HG02678 (cell line): ENCODE measurements around the gene DLEC1.
"Not testable (repeated sequence)": the region's sequence is repeated elsewhere in the genome, so short reads cannot be mapped to it uniquely, and the experiment has no call there.

ENCODE experiments used
- ATAC-seq: cut with Tn5 transposase; IDR thresholded peaks from one replicate; pipeline ENCODE4 v1.9.1; 2021; ENCODE audit warnings: mild to moderate bottlenecking, moderate library complexity; ENCODE audit not compliant: unreplicated experiment

The DLEC1 gene

DNA sequence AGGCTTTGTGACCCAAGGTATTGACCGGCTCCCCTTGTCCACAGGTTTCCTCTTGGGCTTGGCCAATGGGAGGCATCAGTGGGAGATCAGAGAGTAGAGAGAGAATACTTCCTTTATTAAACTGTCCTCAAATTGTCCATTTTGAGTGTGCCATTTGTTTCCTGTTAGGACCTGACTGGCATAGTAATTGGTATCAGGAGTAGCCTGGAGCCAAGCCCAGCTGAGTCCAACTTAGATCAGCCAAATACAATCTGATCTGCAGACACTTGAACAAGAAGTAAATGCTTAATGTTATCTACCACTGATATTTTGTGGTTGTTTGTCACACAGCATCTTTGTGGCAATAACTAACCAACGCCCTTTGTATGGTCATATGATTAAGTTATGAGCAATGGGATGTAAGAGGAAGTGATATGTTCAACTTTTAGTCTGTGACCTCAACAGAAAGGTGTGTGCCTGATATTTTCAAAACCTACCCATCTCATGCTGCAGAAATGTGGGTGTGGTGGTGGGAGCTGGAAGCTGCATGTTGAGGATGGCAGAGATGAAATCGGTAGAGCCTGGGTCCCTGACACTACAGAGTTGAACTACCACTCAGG lies 112.8 kb downstream of the DLEC1 start:
- no peak for ATAC-seq

GRCh38 chr3:38152609-38153008 lies 113.6 kb downstream of the DLEC1 start:
- ATAC-seq = no peak

- no peak for ATAC-seq
Observed at GRCh38 chr3:38153221-38153620, 114.2 kb downstream of the DLEC1 start.

- ATAC-seq = no peak
Observed at GRCh38 chr3:38154033-38154494, 115.1 kb downstream of the DLEC1 start.

- ATAC-seq = no peak
Observed at GRCh38 chr3:38154625-38155255, 115.7 kb downstream of the DLEC1 start.

- no peak for ATAC-seq
Observed at GRCh38 chr3:38155825-38156224, 116.8 kb downstream of the DLEC1 start.

DNA sequence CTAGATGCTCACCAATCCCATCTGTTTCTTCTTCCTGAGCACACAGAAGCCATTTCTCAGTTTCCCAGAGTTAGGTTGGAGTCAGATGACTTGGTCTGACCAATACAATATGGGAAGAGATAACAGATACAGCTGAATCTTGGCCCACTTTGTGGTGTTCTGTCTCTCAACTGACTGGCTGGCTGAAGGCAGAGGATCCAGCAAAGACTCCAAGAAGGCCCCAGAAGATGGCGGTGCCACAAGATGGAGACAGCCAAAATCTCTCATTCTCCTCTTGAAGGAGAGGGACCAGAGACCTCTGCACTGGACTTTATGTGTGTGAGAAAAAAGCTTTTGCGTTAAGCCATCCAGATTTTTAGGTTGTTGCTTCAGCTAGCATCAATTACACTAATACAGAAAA lies 118.1 kb downstream of the DLEC1 start:
- no peak for ATAC-seq

DNA sequence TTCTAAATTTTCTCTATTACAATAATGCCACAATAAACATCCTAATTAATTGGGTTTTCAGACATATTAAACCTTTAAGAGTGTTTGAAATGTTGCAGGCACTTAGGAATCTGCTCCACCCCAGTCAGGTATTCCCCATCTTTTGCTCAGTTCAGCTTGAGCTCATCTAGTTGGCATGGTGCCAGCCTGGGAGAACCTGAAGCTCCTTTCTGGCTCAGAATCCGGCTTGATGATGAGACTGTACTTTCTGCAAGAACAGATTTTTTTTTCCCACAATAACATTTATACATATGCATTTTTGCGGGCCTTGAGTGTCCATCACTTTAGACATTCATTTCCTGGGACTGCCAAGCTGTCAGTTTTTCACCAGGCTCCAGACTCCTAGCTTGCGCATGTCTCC lies 118.6 kb downstream of the DLEC1 start:
- no peak for ATAC-seq

DNA sequence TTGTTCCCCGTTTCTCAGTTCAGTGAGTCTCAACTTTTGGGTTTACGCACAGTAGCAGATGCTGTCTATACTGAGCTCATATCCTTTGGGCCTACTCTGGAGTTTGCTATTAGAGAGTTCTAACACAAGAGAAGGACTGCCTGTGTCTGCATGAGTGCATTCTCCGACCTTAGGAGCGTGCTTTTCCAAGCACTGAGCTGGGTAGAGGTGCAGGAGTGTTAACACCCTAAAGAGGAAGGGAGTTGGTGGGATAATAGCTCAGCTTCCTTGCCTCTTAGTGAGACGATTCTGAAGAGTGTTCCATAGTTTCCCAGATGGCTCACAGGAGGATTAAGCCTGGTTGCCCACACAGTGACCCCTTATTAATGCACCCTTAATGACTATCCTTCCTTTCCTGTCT lies 119.5 kb downstream of the DLEC1 start:
- no peak for ATAC-seq

GRCh38 chr3:38160704-38161103 lies 121.7 kb downstream of the DLEC1 start:
- not testable (repeated sequence) for ATAC-seq

GRCh38 chr3:38163117-38163840 lies 124.3 kb downstream of the DLEC1 start:
- ATAC-seq = no peak

- ATAC-seq = no peak
Observed at GRCh38 chr3:38163841-38164642, 125.0 kb downstream of the DLEC1 start.

DNA sequence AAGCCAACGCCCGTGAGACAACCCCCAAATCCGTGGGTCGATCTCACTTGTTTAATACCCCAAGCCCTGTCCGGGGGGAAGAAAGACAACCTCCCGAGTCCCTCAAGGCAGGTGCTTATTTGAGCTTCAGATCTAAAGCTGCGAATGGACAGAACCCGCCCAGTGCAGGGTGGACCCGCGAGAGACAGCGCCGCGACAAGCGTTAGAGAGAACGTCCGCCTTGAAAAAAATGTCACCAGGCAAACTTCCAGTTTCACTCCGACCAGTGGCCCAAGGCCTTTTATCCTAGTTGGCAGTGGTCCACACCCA lies 125.6 kb downstream of the DLEC1 start:
- ATAC-seq = no peak

DNA sequence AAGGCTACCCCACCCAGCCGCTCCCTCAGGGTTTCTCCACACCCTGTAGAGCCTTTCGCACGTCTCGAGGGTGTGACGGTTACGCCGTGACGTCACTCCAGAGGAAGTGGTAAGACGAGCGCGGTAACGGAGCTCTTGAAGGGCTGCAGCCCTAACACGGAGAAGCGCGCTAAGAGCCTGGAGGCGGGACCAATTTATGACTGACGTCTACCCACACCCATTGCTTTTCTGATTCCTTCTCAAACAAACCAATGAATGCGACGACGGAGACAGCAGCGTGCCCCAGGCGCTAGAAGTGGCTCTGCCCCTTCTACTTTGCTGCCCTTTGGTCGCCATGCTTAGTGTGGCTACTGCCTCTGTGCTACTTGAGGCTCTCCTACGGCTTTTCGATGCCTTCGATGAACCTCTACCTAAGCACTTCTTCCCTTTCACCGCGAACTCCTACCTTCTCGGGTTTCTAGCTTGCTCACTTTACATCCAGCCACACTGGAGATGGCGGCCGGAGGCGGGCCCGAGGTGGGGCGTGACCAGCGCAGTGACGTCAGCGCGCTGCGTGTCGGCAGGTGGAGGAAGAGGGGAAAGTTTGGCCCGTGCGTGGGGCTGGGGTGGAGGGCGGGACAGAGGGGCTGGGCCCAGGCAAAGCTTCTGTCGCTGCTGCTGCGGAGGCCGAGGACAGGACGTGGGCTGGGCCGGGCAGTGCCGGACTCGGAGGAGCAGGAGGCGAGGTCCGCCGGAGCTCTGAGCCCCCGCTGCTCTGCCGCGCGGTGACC lies 126.1 kb downstream of the DLEC1 start, which contains the start of gene OXSR1:
Gene OXSR1 (plus strand): TSS at position 586 of the 770 bp plus-strand sequence. CDS start 340 bp downstream, outside the sequence.
- ATAC-seq = peak; percentile 89

GRCh38 chr3:38165722-38166387 lies 126.8 kb downstream of the DLEC1 start:
- ATAC-seq = no peak

DNA sequence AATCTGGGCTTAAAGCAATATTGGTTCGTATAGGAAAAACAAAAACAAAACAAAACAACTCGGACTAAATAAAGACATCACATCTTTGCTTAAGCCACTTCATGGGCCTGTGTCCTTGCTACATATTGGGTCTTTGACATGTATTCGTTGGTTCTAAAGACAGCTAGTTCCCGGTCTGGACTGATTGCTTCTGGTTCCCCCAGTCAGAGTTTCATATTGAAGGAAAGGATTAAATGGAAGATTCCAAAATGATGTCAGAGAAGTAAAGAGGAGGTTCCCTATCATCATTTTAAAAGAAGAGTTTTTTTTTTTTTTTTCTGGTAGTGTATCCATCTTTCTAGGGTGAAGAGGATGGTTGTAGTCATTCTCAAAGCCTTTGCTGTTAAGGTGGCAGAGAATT lies 128.6 kb downstream of the DLEC1 start:
- no peak for ATAC-seq

DNA sequence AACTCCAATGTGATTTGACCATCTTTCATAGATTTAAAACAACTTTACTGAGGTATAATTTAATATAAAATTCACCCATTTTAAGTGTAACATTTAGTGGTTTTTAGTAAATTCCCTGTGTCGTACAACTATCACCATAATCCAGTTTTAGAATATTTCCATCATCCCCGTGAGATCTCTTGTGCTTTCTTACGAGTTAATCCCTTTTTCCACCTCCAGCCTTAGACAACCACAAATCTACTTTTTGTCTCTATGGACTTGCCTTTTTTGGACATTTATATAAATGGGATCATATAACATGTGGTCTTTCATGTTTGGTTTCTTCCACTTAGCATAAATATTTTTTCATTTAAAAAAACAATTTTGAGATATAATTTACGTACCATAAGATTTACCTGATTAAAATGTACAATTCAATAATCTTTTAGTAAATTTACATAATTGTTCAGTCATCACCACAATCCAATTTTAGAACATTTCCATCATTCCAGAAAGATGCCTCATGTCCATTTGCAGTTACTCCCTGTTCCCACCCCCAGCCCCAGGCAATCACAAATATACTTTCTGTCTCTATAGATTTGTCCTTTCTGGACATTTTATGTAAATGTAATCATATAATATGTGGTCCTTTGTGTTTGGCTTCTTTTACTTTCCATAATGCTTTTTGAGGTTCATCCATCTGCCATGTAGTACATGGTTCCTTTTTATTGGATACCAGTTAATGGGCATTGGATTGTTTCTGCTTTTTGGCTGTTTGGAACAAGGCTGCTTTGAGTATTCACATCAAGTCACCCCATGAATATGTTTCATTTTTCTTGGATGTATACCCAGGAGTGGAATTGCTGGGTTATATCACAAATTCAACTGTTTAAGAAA lies 129.4 kb downstream of the DLEC1 start:
- ATAC-seq = no peak

- no peak for ATAC-seq
Observed at GRCh38 chr3:38169027-38169317, 130.0 kb downstream of the DLEC1 start.

DNA sequence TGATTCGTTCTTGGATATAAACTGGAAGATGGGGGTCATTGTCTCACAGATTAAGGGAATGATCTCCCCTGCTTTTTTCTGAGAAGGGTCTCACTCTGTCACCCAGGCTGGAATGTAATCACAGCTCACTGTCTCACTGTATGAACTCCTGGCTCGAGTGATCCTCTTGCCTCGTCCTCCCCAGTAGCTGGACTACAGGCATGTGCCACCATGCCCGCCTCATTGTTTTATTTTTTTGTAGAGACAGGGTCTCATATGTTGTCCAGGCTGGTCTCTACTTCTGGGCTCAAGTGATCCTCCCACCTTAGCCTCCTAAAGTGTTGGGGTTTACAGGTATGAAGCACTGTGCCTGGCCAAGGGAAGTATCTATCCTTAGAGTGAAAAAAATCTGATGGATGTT lies 131.7 kb downstream of the DLEC1 start:
- ATAC-seq = no peak
